DND-41 (cell line): ENCODE measurements around the gene TMEM242.

ENCODE experiments used
- ATAC-seq: fragments of 200-7000 bp; cut with Tn5 transposase; 3 replicates; pipeline ENCODE4 v1.9.1; 2021; ENCODE audit warnings: low read depth; ENCODE audit not compliant: insufficient read depth
- DNase-seq: peaks from one replicate; pipeline ENCODE4 v3.0.0-alpha.2; 2020
- H2AFZ ChIP-seq: 2 replicates; pipeline ENCODE4 v1.6.0; 2012; ENCODE audit warnings: low read depth, low read length
- H3K27ac ChIP-seq: 2 replicates; pipeline ENCODE4 v1.5.1; 2012; ENCODE audit warnings: low read length, inconsistent platforms
- H3K27me3 ChIP-seq: fragments of 200-600 bp; sonication (generic); 2 replicates; pipeline ENCODE4 v1.6.0; 2012; ENCODE audit warnings: low read length, mild to moderate bottlenecking, inconsistent platforms; ENCODE audit not compliant: insufficient read depth, poor library complexity
- H3K36me3 ChIP-seq: 2 replicates; pipeline ENCODE4 v1.5.1; 2012; ENCODE audit warnings: low read length, inconsistent platforms; ENCODE audit not compliant: insufficient read depth
- H3K4me1 ChIP-seq: 2 replicates; pipeline ENCODE4 v1.5.1; 2012; ENCODE audit warnings: mild to moderate bottlenecking, low read length; ENCODE audit not compliant: insufficient read depth
- H3K4me2 ChIP-seq: 2 replicates; pipeline ENCODE4 v1.6.0; 2012; ENCODE audit warnings: mild to moderate bottlenecking, moderate library complexity, low read length, inconsistent platforms; ENCODE audit not compliant: insufficient read depth
- H3K4me3 ChIP-seq, 2 experiments: fragments of 200-600 bp in 1 of 2; shearing (Covaris generic) in 1 of 2; 2 replicates each; pipeline ENCODE4 v1.5.1; 2012 to 2016; ENCODE audit warnings: inconsistent platforms in 2 of 2, low read length in 2 of 2, mild to moderate bottlenecking in 2 of 2, low read depth in 1 of 2, moderate library complexity in 1 of 2
- H3K79me2 ChIP-seq: 2 replicates; pipeline ENCODE4 v1.6.0; 2012; ENCODE audit warnings: low read length, inconsistent platforms; ENCODE audit not compliant: insufficient read depth
- H3K9ac ChIP-seq: 2 replicates; pipeline ENCODE4 v1.6.0; 2012; ENCODE audit warnings: low read depth, mild to moderate bottlenecking, inconsistent platforms, low read length, moderate library complexity
- H3K9me3 ChIP-seq: 2 replicates; pipeline ENCODE4 v1.5.1; 2012; ENCODE audit warnings: low read length, moderate library complexity, mild to moderate bottlenecking, inconsistent platforms; ENCODE audit not compliant: insufficient read depth, severe bottlenecking
- H4K20me1 ChIP-seq: 2 replicates; pipeline ENCODE4 v1.6.0; 2012; ENCODE audit warnings: low read length; ENCODE audit not compliant: insufficient read depth
- EZH2 ChIP-seq: IDR thresholded peaks from 3 replicates; pipeline ENCODE4 v1.6.1; 2012; ENCODE audit warnings: borderline replicate concordance, low read depth, mild to moderate bottlenecking, moderate library complexity, low read length, inconsistent platforms; ENCODE audit not compliant: severe bottlenecking
- TF ChIP-seq, protein P1 (sequence below): IDR thresholded peaks from 2 replicates; pipeline ENCODE4 v1.5.1; 2012; ENCODE audit warnings: borderline replicate concordance, low read length, moderate library complexity, mild to moderate bottlenecking; ENCODE audit not compliant: poor library complexity, severe bottlenecking; ENCODE audit errors: extremely low read depth

TMEM242 gene

DNA sequence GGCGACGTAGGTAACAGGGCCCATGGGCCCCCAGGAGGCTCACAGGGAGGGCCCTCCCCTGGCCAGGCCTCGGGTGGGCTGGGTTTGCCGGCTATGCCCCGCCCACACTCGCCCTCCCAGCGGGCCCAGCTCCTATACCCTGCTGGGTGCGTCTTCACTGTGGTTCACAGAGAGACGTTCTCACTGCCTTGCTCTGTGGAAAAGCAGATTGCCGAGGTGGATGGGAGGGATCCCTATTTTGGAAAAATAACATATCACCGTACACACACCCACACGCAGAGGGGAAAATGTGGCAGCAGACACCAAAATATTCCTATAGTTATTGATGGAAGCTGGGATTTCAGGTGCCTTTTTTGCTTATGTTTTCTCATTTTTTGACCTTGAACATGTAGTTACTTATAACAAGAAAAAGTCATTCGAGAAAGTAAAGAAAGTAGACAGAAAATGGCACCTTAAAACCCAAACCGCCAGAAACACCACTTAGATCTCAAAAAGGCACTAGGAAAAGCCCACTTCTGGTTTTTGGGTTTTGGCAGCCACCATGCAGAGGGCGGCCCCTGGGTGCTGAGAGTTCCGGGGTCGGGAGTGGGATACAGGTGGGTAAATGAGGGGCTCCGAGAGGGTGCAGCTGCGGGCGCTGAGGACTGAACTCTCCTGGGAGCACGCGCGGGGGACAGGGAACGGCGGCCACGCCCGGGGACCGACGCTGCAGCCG lies 49.4 kb downstream of the TMEM242 start:
- no peak for TF ChIP-seq EZH2
- TF ChIP-seq, protein P1, sequence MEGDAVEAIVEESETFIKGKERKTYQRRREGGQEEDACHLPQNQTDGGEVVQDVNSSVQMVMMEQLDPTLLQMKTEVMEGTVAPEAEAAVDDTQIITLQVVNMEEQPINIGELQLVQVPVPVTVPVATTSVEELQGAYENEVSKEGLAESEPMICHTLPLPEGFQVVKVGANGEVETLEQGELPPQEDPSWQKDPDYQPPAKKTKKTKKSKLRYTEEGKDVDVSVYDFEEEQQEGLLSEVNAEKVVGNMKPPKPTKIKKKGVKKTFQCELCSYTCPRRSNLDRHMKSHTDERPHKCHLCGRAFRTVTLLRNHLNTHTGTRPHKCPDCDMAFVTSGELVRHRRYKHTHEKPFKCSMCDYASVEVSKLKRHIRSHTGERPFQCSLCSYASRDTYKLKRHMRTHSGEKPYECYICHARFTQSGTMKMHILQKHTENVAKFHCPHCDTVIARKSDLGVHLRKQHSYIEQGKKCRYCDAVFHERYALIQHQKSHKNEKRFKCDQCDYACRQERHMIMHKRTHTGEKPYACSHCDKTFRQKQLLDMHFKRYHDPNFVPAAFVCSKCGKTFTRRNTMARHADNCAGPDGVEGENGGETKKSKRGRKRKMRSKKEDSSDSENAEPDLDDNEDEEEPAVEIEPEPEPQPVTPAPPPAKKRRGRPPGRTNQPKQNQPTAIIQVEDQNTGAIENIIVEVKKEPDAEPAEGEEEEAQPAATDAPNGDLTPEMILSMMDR: no peak
- DNase-seq: peak; percentile 74
- no peaks in the 10 kb centered on the region for H3K36me3 ChIP-seq
- ATAC-seq: peak; percentile 76
- H3K9me3 ChIP-seq: peaks cover 3% of the 10 kb centered on the region
- peak overlapping the region; percentile 96 for H3K4me2 ChIP-seq
- peak overlapping the region; percentile 56 for H3K9ac ChIP-seq
- peak overlapping the region; percentile 73 for H2AFZ ChIP-seq
- H3K27me3 ChIP-seq: peaks cover 21% of the 10 kb centered on the region
- peaks cover 20% of the 10 kb centered on the region for H3K4me1 ChIP-seq
- peak overlapping the region; percentile 12 to 82; a peak in 3 of 4 replicates for H3K4me3 ChIP-seq
- H3K27ac ChIP-seq: peak overlapping the region; percentile 4; the same call in 1 of the 2 replicates
- no peaks in the 10 kb centered on the region for H4K20me1 ChIP-seq
- no peaks in the 10 kb centered on the region for H3K79me2 ChIP-seq

DNA sequence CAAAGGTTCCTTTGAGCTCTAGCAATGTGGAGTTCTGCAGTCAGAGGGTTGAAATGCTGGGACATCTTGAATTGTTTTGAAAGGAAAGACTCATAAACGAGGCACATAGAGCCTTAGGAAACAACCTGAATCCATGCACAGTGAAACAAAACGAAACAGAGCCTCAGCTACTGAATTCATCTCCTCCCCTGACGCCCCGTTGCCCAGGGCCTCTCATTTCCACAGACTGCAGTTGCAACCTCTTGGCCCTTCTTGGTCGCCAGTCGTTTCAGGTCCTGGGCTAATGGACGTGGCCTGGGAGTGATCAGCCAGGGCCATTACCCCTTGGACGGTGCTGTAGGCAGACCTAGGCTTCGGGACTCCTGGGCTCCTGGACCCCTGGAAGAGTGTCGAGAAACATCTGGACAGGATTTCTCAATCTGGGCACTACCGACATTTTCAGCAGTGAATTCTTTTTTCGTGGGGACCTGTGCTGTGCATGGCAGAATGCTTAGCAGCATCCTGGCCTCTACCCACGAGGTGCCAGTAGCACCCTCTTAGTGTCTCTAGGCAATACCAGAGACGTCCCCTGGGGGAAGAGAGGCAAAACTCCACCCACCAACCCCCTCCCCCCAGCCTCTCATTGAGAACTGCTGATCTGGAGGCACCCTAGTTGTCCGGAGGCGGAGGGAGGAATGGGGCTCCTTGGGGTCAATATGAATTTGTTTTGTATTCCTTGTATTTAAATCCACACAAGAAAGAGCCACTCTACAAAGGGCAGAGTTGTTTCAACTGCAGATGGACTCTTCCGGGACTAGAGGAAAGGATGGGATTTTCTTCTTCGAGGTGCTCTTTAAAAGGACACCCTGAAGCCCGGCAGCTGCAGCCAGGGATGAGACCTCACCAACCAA lies 50.2 kb downstream of the TMEM242 start:
- peaks cover 3% of the 10 kb centered on the region for H3K9me3 ChIP-seq
- DNase-seq (peak; percentile 50), ATAC-seq (peak; percentile 34; the same call in 2 of the 3 replicates)
- H3K4me2 ChIP-seq: peak overlapping the region; percentile 96
- no peak overlapping the region for H3K27ac ChIP-seq
- no peaks in the 10 kb centered on the region for H4K20me1 ChIP-seq
- H3K36me3 ChIP-seq: no peaks in the 10 kb centered on the region
- H3K9ac ChIP-seq: peak overlapping the region; percentile 56; the same call in 1 of the 2 replicates
- peaks cover 21% of the 10 kb centered on the region for H3K27me3 ChIP-seq
- peak overlapping the region; percentile 73; the same call in 1 of the 2 replicates for H2AFZ ChIP-seq
- peaks cover 20% of the 10 kb centered on the region for H3K4me1 ChIP-seq
- TF ChIP-seq, protein P1: no peak
- no peak for TF ChIP-seq EZH2
- no peaks in the 10 kb centered on the region for H3K79me2 ChIP-seq
- H3K4me3 ChIP-seq: peak overlapping the region in 1 of 2 experiments; percentile 82; a peak in 2 of 4 replicates

DNA sequence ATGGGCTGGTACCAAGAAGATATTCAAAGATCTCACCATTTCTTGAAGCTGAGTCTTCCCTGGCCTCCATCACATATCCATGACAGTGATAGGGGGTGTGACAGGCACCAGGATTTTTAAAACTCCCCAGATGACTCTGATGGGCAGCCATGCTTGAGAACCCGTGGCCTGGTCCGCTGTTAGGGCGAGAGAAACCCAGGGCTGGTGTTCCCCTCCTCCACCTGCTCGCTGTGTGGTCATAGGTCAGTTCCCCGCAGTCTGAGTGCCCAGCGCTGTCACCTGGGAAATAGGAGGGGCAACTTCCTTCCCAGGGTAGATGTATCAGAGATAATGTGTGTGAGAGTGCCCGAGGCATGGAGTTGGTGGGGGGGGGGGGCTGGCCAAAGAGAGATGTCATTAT lies 50.9 kb downstream of the TMEM242 start:
- H3K4me2 ChIP-seq: no peak overlapping the region
- ATAC-seq (no peak), DNase-seq (no peak)

More for the DNA sequence above, 50.9 kb downstream of the TMEM242 start:
- no peak overlapping the region for H2AFZ ChIP-seq
- H3K79me2 ChIP-seq: no peaks in the 10 kb centered on the region
- H3K4me3 ChIP-seq: no peak overlapping the region
- H3K27ac ChIP-seq: no peak overlapping the region
- H3K36me3 ChIP-seq: no peaks in the 10 kb centered on the region
- H3K4me1 ChIP-seq: peaks cover 20% of the 10 kb centered on the region
- no peaks in the 10 kb centered on the region for H4K20me1 ChIP-seq
- TF ChIP-seq, protein P1: no peak
- TF ChIP-seq EZH2: no peak
- peaks cover 21% of the 10 kb centered on the region for H3K27me3 ChIP-seq
- H3K9ac ChIP-seq: no peak overlapping the region
- H3K9me3 ChIP-seq: peaks cover 3% of the 10 kb centered on the region
